ENCODE data around the gene OR6F1. TPM values are rescaled to one million over a fixed set of nuclear protein-coding genes. Genes with fewer than 3 reads are reported as not detected.
"Not testable (repeated sequence)": the region's sequence is repeated elsewhere in the genome, so short reads cannot be mapped to it uniquely, and the experiment has no call there.

OR6F1 gene
- total RNA-seq (2014; rRNA removed; shearing (Covaris generic)) = not detected in 2 replicates

DNA sequence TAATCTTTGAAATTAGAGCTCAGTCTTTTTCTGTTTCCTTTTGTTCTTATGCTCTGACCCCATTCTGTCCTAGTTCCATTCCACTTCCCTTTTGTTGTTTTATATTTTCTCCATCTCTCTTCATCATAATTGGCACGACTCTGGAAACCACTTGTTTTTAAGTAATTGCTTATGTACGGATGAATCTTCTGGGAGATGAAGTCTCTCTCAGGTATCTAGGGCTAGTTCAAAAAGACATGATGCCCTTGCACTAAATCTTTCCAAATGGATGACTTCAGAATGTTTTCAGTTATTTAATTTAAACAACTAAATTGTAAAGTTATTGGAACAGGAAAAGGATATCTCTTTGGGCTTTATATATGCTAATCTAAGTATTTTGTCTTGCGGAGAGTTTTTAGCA lies at the start of gene OR6F1:
Gene OR6F1, minus strand, starts transcription at position 101 of the 400 bp plus-strand sequence. CDS start 3,891 bp downstream, outside the sequence.
- DNase-seq (ENCODE audit: low spot score) = no peak

DNA sequence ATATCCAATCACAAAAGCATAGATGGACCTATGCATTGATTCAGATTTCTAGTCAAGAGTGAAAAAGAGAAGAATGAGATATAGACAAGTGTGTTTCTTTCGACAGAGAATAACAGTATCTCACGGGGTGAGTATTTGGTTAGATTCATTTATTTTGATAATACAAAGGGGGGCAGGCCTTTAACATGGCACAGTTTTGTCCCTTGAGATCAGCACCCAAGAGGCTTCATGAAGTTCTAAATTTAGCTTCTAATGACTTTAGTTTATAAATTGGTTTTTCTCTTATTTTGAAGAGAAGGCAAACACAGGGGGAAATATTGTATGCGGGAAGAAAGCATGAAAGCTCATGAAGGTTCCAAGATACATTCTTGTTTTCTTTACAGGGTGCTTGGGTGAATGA lies 44.0 kb upstream of the OR6F1 start, which contains the start of gene OR1C1:
Gene OR1C1, minus strand, starts transcription at position 101 of the 400 bp plus-strand sequence. CDS start 2,150 bp downstream, outside the sequence.
- DNase-seq (ENCODE audit: low spot score) = no peak

DNA sequence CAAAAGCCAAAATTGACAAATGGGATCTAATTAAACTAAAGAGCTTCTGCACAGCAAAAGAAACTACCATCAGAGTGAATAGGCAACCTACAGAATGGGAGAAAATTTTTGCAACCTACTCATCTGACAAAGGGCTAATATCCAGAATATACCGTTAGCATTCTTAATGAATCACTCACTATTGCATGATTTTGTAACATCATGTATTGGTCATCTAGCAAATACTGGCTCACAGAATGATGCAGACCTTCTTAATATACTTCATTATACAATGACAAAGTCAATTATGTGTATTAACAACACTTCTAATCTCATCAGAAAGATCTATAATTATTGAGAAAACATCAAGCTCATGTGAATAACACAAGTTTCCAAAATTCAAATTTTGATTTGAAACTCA lies 37.9 kb upstream of the OR6F1 start:
- not testable (repeated sequence) for DNase-seq (ENCODE audit: low spot score)

DNA sequence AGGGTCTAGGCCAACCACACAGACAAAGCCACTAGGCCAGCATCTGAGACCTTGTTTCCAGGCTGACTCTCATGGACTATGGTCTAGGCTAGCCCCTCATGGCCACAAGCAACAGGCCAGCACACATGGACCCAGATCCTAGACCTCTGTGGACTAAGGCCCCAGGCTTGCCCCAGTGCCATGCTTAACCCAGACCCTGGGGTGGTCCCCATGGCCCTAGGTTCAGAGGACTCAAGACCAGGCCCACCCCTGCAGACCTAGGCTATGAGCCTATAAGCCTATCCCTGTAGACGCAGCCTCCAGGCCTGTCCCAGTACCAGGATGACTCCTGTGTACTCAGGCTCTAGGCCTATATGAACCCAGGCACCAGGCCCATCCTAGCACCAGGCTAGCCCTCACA lies 33.4 kb upstream of the OR6F1 start:
- no peak for DNase-seq (ENCODE audit: low spot score)

DNA sequence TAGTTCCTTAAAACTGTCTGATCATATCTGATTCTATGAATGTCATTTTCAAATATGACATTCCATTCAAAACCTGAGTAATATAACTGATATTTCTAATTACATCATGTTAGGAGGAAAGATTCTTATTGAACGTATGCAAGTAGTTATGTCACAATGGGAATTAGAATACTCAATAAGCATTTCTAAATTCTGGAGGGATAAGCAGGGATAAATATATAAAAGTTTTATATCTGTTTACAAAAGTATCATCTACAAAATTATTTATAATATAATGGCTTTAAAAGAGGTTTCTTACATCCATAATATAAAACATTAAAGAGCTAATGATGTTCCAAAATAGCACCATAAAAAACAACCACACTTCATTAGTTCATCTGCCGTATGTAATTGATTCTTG lies 31.6 kb upstream of the OR6F1 start, which contains the start of gene OR14A2:
Gene OR14A2, minus strand, starts transcription at position 101 of the 400 bp plus-strand sequence.
- no peak for DNase-seq (ENCODE audit: low spot score)

DNA sequence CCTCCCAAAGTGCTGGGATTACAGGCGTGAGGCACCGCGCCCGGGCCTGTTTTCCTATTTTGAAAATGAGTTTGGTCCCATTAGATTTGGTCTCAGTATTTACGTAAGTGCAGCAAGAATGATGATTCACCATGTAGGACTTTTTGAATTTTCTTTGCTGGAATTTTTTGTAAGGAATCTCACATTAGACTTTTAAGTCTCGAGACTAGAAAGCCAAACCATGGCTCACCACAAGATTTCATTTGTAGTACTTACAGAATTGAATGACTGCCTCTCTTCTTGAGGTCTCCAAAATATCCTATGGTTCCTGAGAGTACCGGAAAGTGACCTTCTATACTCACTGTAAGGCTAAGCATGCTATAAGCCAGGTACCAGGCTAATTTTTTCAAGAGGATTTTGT lies 31.2 kb upstream of the OR6F1 start:
- no peak for DNase-seq (ENCODE audit: low spot score)

DNA sequence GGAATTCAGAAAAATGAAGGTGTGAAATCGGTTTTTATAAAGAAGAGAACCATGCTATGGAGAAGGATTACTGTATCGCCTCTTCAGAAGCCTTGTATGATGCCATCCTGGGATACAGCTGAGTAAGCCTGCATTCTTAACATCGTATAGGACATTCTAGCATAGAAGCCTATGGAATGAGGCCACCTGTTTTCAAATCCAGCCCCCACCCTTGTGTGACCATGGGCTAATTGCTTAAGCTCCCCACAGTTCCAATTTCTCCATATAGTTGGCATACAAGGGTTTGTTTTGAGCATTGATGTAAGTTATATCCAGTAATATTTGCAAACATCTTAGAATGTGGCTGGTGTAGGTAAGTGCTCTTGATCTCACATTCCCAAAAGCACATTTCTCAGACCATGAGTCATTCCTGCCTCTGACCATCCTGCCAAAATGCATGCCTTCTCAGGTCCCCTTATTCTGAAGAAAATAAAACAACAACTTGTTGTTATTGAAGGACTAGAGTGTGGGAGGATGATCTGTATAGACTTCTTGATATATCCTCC lies 30.0 kb upstream of the OR6F1 start:
- DNase-seq (ENCODE audit: low spot score) = no peak

DNA sequence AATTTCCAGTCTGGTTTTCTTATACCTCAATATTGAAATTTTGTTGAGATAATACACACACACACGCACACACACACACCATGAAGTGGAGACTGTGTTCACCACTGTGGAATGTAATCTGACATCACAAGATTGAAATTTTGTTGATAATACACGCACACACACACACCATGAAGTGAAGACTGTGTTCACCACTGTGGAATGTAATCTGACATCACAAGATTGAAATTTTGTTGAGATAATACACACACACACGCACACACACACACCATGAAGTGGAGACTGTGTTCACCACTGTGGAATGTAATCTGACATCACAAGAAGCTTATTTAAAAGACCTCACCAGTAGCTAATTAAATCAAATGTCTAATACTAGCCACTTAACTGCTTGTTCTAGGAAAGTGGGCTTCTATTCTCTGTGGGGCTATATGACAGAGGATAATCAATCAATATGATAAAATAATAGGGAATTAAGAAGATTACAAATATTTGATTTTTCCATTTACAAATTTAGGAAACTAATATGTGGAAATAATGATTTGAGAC lies 25.8 kb upstream of the OR6F1 start:
- not testable (repeated sequence) for DNase-seq (ENCODE audit: low spot score)

DNA sequence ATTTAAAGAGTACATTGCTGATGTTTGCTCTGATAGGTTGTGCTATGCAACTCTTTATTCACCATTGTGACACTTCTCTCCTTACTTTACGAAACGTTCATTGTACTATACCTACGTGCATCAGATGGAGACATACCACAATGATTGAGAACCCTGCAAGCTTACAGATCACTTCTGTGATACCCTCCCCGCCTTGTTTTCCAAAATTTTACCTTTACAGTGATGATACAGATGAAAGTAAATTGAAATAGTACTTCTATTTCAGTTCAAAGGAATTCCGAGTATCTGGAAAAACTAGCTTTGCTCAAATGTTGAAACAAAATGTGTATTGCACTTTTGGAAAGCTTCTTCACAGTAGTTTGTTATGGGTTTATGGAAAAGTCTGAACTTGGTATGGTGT lies 25.3 kb upstream of the OR6F1 start:
- DNase-seq (ENCODE audit: low spot score) = no peak

DNA sequence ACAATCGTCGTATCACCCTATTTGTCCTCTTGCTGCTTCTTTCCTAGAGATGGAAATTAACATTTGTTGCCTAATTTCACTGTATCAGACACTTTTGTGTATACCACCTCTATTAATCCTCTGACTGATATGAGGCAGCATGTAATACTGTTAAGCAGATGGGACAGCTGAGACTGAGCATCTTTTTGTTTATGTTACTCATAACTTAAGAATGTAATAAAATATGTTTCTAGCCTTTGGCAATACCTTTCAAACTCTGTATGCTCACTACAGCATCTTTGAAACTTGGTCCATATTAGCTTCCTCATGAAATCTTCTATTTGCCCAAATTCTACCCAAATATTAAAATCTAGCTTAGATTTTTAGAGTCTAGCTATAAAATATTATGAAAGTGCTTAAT lies 24.3 kb upstream of the OR6F1 start:
- no peak for DNase-seq (ENCODE audit: low spot score)

DNA sequence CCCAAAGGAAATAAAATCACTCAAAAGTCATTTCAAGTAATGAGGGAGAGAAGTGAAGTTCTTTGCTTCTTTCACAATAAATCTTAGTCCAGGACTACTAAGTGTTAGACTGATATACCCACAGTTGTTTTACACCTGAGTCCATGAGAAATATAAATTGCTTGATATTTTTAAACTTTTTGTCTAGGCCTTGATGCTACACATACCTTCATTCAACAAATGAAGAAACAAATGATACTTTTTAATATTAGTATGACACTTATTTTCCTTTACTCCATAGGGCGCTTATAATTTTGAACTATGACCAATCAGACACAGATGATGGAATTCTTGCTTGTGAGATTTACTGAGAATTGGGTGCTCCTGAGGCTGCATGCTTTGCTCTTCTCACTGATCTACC lies 21.9 kb upstream of the OR6F1 start, which contains the start of gene OR14K1:
Gene OR14K1, plus strand, starts transcription at position 301 of the 400 bp plus-strand sequence. Its CDS starts 0 bp downstream, at position 301.
- no peak for DNase-seq (ENCODE audit: low spot score)

DNA sequence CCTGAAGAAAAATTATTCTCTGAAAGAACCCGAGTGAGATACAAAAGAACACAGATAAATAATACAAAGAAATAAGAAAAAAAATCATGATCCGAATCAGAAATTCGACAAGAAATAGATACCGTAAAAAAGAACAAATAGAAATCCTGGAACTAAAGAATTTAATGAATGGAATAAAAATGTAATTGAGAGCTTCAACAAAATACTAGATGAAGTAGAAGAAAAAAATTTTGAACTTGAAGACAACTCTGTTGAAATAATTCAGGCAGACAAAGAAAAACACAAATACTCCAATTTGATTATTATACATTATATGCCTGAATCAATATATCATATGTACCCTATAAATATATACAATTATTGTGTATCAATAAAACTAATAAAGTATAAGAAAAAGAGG lies 4.8 kb upstream of the OR6F1 start:
- no peak for DNase-seq (ENCODE audit: low spot score)

DNA sequence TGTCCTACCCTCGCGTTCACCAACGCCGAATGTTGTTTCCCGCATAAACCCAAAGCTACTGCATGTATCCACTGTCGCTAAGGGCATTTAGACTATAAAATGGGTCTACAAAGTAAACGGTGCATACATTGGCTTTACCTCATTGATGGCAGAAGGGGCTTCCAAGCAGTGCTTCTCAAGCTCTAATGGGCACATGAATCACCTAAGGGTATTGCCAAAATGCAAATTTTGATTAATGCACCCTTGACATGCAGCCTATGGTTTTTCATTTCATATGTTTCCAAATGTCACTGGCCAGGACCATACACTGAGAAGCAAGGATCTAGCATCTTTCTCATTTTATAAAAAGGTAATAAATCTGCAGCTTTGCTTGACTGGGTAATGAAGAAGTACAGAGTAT lies 2.7 kb downstream of the OR6F1 start:
- no peak for DNase-seq (ENCODE audit: low spot score)

DNA sequence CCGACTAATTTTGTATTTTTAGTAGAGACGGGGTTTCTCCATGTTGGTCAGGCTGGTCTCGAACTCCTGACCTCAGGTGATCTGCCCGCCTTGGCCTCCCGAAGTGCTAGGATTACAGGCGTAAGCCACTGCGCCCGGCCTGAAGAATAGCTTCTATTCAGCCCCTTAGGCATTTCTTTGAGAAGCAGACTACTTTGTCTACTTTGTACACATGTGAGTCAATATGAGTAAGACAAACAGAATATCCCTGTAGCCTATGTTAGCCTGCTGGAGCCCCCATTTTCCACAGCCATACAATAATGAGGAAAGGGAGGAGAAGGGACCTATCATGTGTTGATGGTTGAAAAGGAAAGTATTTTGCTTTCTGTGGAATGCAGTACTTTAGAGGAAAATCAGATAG lies 5.8 kb downstream of the OR6F1 start:
- DNase-seq (ENCODE audit: low spot score) = not testable (repeated sequence)

DNA sequence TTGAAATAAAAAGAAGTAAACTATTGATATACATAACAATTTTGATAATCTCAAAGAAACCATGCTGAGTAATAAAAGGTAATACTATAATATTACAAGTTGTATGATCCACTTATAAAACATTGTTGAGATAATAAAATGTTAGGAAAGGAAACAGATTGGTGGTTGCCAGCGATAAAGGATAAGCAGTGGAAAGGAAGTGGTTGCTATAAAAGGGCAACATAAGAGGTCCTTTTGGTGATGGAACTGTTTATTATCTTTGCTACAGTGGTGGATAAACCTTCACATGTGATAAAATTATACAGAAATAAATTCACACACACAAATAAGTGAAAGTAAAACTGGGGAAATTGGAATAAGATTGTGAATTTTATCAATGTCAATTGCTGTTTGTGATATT lies 15.1 kb downstream of the OR6F1 start:
- DNase-seq (ENCODE audit: low spot score) = no peak

DNA sequence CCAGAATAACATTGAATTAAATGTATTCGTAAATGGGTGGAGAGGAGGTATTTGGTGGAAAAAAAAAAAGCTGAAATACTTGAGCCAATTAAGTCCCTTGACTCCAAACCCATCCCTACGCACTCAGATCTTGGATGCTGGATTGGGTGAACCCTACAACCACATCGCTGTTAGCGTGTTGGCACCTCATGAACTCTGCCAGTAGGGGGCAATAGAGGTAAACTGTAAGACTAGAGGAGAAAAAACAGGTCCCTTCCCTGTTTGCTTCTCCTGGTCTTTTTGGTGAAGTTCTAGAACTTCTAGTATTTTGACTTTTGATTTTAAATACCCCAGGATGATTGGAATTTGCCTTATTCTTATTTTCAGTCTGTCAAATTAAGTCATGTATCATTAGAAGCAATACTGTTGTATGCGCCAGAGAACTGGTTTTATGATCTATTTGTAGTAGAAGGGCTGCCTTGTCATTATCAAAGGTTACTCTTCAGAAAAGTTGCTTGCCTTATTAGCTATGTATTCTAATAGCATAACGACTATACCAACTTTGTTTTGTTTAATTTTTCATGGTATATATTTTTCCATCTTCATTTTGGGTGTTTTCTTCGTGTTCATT lies 35.1 kb downstream of the OR6F1 start:
- DNase-seq (ENCODE audit: low spot score) = peak; percentile 80

DNA sequence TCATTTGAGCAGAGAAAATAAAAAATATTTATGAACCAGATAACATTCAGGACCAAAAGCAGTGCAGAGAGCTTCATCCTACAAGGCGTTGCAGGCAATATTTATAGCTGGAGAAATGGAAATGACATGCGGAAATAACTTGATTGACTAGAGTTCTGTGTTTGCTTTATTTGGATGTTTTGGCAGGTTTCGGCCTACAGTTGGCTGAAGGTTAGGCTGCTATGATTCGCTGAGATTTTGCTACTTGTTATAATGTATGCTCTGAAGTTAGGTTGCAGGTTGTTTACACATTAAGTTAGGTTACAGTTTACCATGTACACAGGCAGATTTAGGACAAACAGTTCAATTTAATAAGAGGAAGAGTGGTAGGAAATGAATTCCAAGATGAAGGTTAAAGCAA lies 36.3 kb downstream of the OR6F1 start:
- DNase-seq (ENCODE audit: low spot score) = no peak

DNA sequence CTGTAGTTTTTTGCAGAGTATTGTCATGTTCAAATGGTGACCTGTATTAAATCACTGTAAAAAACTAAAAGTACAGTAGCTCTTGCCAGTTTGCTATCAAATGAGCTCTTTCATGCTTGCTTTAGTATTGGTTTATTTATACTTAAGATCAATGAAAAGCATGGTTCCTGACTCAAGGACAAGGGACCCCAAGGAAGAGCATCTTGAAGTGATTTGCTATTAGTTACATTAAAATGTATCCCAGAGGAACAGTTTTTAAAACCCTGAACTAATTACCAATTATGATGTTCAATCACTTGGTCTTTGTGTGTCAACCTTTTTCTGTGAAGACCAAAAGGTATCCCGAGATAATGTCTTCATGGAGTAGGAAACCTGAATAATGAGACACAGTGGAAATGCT lies 36.8 kb downstream of the OR6F1 start, which contains the start of gene OR13G1:
Gene OR13G1, minus strand, starts transcription at position 101 of the 400 bp plus-strand sequence. CDS start 6,698 bp downstream, outside the sequence.
- no peak for DNase-seq (ENCODE audit: low spot score)

DNA sequence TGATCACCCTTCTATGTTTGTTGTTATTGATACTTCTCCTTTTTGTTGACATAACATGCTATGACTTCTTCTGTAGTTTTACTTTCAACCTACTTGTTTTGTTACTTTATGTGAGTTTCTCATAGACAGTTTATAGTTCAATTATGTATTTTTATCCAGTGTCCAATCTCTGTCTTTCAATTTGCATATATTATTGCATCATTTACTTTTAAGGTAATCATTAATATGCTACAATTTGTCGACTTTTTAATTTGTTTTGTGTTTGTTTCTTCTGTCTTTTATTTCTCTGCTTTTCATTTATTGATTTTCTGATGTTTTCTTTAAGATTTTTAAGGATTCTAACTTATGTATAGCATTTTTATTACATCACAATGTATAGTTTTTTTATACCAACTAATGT lies 47.2 kb downstream of the OR6F1 start:
- DNase-seq (ENCODE audit: low spot score) = no peak

All from HT-29 (cell line).